Liver (tissue), 9 donors: ENCODE results near the gene MTA3. TPM values are rescaled to one million over a fixed set of nuclear protein-coding genes. Genes with fewer than 3 reads are reported as not detected.

Experiments used
- DNase-seq: peaks from one replicate; pipeline ENCODE4 v3.0.0-alpha.2; 2017; ENCODE audit warnings: low spot score
- H3K27ac ChIP-seq, 2 donors: one replicate each; pipeline ENCODE4 v1.7.0; 2013; ENCODE audit warnings: inconsistent platforms in 2 of 2, low read length in 2 of 2, control low read depth in 1 of 2, low read depth in 1 of 2, mild to moderate bottlenecking in 1 of 2
- H3K27me3 ChIP-seq, 4 donors: one replicate each; pipeline versions ENCODE4 v1.6.1 to v1.7.0; 2013; ENCODE audit warnings: low read length in 3 of 4, inconsistent platforms in 1 of 4, mild to moderate bottlenecking in 1 of 4, moderate library complexity in 1 of 4; ENCODE audit not compliant: control insufficient read depth in 4 of 4, insufficient read depth in 4 of 4
- H3K36me3 ChIP-seq, 4 donors: one replicate each; pipeline versions ENCODE4 v1.6.1 to v1.7.0; 2013; ENCODE audit warnings: low read length in 3 of 4, mild to moderate bottlenecking in 3 of 4, low read depth in 1 of 4, moderate library complexity in 1 of 4; ENCODE audit not compliant: control insufficient read depth in 4 of 4, insufficient read depth in 3 of 4
- H3K4me1 ChIP-seq, 4 donors: one replicate each; pipeline versions ENCODE4 v1.6.1 to v1.7.0; 2013; ENCODE audit warnings: low read length in 3 of 4, mild to moderate bottlenecking in 3 of 4, moderate library complexity in 1 of 4; ENCODE audit not compliant: control insufficient read depth in 4 of 4, insufficient read depth in 4 of 4
- H3K4me3 ChIP-seq, 3 donors: one replicate each; pipeline versions ENCODE4 v1.6.1 to v1.7.0; 2013; ENCODE audit warnings: low read length in 3 of 3, control low read depth in 1 of 3, low read depth in 1 of 3, mild to moderate bottlenecking in 1 of 3
- H3K9ac ChIP-seq, 2 donors: one replicate each; pipeline ENCODE4 v1.7.0; 2013; ENCODE audit warnings: low read length in 2 of 2, mild to moderate bottlenecking in 2 of 2, moderate library complexity in 2 of 2, control low read depth in 1 of 2, low read depth in 1 of 2
- H3K9me3 ChIP-seq, 4 donors: one replicate each; pipeline versions ENCODE4 v1.6.1 to v1.7.0; 2013; ENCODE audit warnings: low read length in 3 of 4; ENCODE audit not compliant: control insufficient read depth in 4 of 4
- EGR1 ChIP-seq, 2 donors: IDR thresholded peaks; 2 replicates each; pipeline ENCODE4 v1.6.1; 2016 to 2018; ENCODE audit warnings: antibody characterized with exemption in 2 of 2, low read depth in 2 of 2
- FOXA1 ChIP-seq: IDR thresholded peaks from 2 replicates; pipeline ENCODE4 v1.6.1; 2016; ENCODE audit warnings: antibody characterized with exemption
- FOXA2 ChIP-seq: IDR thresholded peaks from 2 replicates; pipeline ENCODE4 v1.6.1; 2016; ENCODE audit warnings: antibody characterized with exemption
- GABPA ChIP-seq, 2 donors: IDR thresholded peaks in 1 of 2; conservative IDR thresholded peaks in 1 of 2; 2 replicates each; pipeline ENCODE4 v1.6.1; 2016; ENCODE audit warnings: antibody characterized with exemption in 2 of 2, mild to moderate bottlenecking in 1 of 2, moderate library complexity in 1 of 2
- HNF4A ChIP-seq, 2 donors: conservative IDR thresholded peaks; 2 replicates each; pipeline ENCODE4 v1.6.1; 2016; ENCODE audit warnings: antibody characterized with exemption in 2 of 2, mild to moderate bottlenecking in 2 of 2
- HNF4G ChIP-seq: IDR thresholded peaks from 2 replicates; pipeline ENCODE4 v1.6.1; 2016; ENCODE audit warnings: antibody characterized with exemption
- JUND ChIP-seq, 2 donors: IDR thresholded peaks; 2 replicates each; pipeline ENCODE4 v1.6.1; 2016; ENCODE audit warnings: antibody characterized with exemption in 2 of 2
- NR2F2 ChIP-seq: IDR thresholded peaks from 2 replicates; pipeline ENCODE4 v1.6.1; 2016; ENCODE audit warnings: antibody characterized with exemption
- RAD21 ChIP-seq, 2 donors: IDR thresholded peaks; 2 replicates each; pipeline ENCODE4 v1.6.1; 2016; ENCODE audit warnings: antibody characterized with exemption in 2 of 2, mild to moderate bottlenecking in 2 of 2
- RXRA ChIP-seq, 2 donors: IDR thresholded peaks; 2 replicates each; pipeline ENCODE4 v1.6.1; 2017 to 2018; ENCODE audit warnings: antibody characterized with exemption in 2 of 2, mild to moderate bottlenecking in 1 of 2
- SP1 ChIP-seq: IDR thresholded peaks from 2 replicates; pipeline ENCODE4 v1.6.1; 2018; ENCODE audit warnings: antibody characterized with exemption, mild to moderate bottlenecking
- TAF1 ChIP-seq: conservative IDR thresholded peaks from 2 replicates; pipeline ENCODE4 v1.6.1; 2016; ENCODE audit warnings: antibody characterized with exemption, mild to moderate bottlenecking
- YY1 ChIP-seq: IDR thresholded peaks from 2 replicates; pipeline ENCODE4 v1.6.1; 2016; ENCODE audit warnings: antibody characterized with exemption, mild to moderate bottlenecking
- WGBS: extraction: QIAGEN DNeasy Blood & Tissue Kit; methylation state at CpG from one replicate; pipeline ENCODE4 v1.1.7; 2013; 5-methylcytosine and 5-hydroxymethylcytosine counted together
- polyA plus RNA-seq, 2 donors: library from polyadenylated mRNA; stranded (reverse) in 1 of 2; unstranded in 1 of 2; fragments of 200-250 nt in 1 of 2; fragments of >200 nt in 1 of 2; fragmentation: Nextera tagmentation in 1 of 2; extraction: Ambion mirVana in 1 of 2; gene quantifications; one replicate each; pipeline versions ENCODE4 v1.2.1 to v1.2.3, GENCODE V29; 2013 to 2015
- total RNA-seq, 2 donors: library from RNA; depleted of rRNA; stranded (reverse); fragments of >200 nt; gene quantifications; one replicate each; pipeline ENCODE4 v1.2.3, GENCODE V29; 2014
- TF ChIP-seq, protein P1 (sequence below): IDR thresholded peaks from 2 replicates; pipeline ENCODE4 v1.6.1; 2016; ENCODE audit warnings: antibody characterized with exemption
- TF ChIP-seq, protein P2 (sequence below): IDR thresholded peaks from 2 replicates; pipeline ENCODE4 v1.6.1; 2016; ENCODE audit warnings: antibody characterized with exemption
- TF ChIP-seq, protein P3 (sequence below): IDR thresholded peaks from 2 replicates; pipeline ENCODE4 v1.6.1; 2016; ENCODE audit warnings: antibody characterized with exemption, mild to moderate bottlenecking
- TF ChIP-seq, protein P4 (sequence below): IDR thresholded peaks from 2 replicates; pipeline ENCODE4 v1.6.1; 2016; ENCODE audit warnings: antibody characterized with exemption
- TF ChIP-seq, protein P5 (sequence below): fragments of 150-350 bp; IDR thresholded peaks from 2 replicates; pipeline ENCODE4 v1.5.1; 2017; ENCODE audit warnings: improper control_type of control experiment, low read depth, low read length; ENCODE audit not compliant: missing input control
- donor health status: healthy.
- donor health status: healthy.
- donor health status: healthy.
- donor health status: healthy.
- donor health status: healthy.

The MTA3 gene
- total and polyA plus RNA-seq, 4 donors: 5.5 to 10.3 (median 6.8) TPM

DNA sequence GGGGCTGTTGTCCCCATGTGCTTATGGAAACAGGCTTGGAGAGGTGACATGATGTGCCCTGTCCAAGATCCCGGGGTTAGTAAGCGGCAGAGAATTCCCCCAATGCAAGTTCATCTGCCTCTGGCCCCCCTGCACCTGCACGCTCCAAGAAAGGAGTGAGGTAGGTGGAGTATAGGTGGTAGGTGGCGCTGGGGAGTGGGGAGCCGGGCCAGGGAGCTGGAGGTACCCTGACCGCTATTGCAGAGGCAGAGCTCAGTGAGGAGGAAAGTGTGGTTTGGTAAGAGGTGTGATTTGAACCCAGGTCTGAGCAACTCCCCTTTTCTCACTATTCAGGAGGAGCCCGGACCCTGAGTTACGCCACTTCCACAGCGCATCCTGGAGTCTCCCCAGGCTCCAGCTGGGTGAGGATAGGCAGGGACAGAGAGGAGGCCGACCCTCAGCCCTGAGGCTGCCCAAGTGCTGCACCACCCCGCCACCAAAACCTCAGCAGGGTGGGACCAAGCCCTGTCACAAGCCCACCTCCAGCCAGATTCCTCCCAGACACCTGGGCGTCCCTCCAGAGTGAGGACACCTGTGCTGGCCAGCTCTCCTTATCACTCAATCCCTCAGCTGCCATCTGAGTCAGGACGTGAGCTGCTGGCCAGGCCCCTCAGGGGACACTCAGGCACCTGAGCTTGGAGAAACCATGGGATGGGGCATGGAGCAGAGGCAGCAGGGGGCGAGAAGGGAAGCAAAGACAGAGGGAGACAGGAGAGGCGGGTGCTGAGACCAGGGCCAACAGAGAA lies 218.3 kb downstream of the MTA3 start (continued):
- TF ChIP-seq SP1 (no peak), JUND (IDR thresholded peaks at IDR 0.05) (no peak)

DNA sequence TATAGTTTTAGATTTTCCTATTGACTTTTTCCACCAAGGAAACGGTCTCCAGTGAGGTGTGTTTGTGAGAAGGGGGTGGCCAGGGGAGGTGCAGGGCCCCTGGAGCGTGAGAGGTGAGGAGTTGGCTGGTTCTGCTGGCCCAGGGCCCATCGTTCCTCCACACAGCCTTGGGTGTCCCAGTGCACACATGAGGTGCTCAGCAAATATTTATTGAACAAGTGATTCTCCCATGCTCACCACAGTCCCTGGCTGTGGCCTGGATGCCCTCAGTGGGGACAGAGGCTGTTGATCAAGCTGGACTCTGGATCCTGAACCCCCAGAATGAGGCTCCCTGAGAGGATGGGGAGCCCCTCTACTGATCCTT lies 219.0 kb downstream of the MTA3 start:
- H3K27me3 ChIP-seq: no peaks in the 10 kb centered on the region
- peaks cover 0 to 11% (median 3%) of the 10 kb centered on the region in 4 donors for H3K36me3 ChIP-seq
- peak overlapping the region in 1 of 2 donors; percentile 29 for H3K9ac ChIP-seq
- H3K4me1 ChIP-seq: peaks cover 24 to 85% (median 68%) of the 10 kb centered on the region in 4 donors
- 50% methylated on average over 3 of the region's 3 CpGs for WGBS
- TF ChIP-seq, protein P1, sequence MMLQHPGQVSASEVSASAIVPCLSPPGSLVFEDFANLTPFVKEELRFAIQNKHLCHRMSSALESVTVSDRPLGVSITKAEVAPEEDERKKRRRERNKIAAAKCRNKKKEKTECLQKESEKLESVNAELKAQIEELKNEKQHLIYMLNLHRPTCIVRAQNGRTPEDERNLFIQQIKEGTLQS: no peak
- TF ChIP-seq HNF4G: no peak
- H3K9me3 ChIP-seq: no peaks in the 10 kb centered on the region
- H3K4me3 ChIP-seq: no peak overlapping the region
- peak; percentile 34 for DNase-seq
- peak overlapping the region; percentile 64 to 82 for H3K27ac ChIP-seq

DNA sequence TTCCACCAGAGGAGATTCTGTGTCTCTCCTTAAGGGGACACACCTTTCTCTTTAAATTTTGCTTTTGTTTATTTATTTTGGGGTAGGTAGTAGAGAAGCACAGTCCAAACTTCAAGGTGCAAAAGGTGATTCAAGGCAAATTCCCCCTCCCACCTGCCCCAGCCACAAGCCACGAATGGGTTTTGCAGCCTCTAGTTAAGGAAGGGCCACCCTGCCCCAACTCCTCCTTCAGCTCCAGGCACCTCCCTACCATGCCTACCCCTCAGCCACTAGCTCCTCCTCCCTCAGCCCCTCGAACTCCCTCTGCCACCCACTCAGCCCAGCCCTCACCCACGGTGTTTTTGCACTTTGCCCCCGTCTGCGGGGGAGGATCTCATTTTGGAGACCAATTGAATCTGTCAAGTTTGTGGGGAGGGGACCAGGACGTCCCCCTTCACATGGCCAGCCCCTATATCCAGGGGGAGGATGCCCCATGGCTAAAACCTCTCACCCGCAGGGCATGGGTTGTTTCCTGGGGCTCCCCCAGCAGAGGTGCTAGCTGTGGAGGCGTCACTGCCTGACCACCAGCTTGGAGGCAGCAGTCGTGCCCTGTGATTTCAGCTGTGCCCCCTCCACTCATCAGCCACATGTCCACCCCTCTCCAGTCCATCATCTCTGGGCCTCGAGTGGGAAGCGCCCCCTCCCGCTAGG lies 219.5 kb downstream of the MTA3 start:
- peak overlapping the region; percentile 64 to 82 for H3K27ac ChIP-seq
- DNase-seq: peak; percentile 63

More for the DNA sequence above, 219.5 kb downstream of the MTA3 start:
- peaks cover 24 to 84% (median 68%) of the 10 kb centered on the region in 4 donors for H3K4me1 ChIP-seq
- H3K36me3 ChIP-seq: peaks cover 0 to 7% (median under 1%) of the 10 kb centered on the region in 4 donors
- no peak overlapping the region for H3K4me3 ChIP-seq
- H3K27me3 ChIP-seq: no peaks in the 10 kb centered on the region
- TF ChIP-seq, protein P2, sequence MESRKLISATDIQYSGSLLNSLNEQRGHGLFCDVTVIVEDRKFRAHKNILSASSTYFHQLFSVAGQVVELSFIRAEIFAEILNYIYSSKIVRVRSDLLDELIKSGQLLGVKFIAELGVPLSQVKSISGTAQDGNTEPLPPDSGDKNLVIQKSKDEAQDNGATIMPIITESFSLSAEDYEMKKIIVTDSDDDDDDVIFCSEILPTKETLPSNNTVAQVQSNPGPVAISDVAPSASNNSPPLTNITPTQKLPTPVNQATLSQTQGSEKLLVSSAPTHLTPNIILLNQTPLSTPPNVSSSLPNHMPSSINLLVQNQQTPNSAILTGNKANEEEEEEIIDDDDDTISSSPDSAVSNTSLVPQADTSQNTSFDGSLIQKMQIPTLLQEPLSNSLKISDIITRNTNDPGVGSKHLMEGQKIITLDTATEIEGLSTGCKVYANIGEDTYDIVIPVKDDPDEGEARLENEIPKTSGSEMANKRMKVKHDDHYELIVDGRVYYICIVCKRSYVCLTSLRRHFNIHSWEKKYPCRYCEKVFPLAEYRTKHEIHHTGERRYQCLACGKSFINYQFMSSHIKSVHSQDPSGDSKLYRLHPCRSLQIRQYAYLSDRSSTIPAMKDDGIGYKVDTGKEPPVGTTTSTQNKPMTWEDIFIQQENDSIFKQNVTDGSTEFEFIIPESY: peak; percentile 43
- TF ChIP-seq HNF4G (peak; percentile 90), FOXA1 (peak; percentile 58), SP1 (peak; percentile 96), RAD21 (IDR thresholded peaks at IDR 0.05) (peak in 1 of 2 donors; percentile 6), HNF4A (conservative IDR thresholded peaks at IDR 0.05) (peak; percentile 94 to 99), FOXA2 (no peak), EGR1 (IDR thresholded peaks at IDR 0.05; ENCODE audit: low read depth in 2 of 2) (peak; percentile 98), NR2F2 (no peak), JUND (IDR thresholded peaks at IDR 0.05) (peak; percentile 50 to 64), RXRA (IDR thresholded peaks at IDR 0.05) (peak; percentile 88 to 92), GABPA (IDR thresholded peaks at IDR 0.05 in 1 of 2, conservative IDR thresholded peaks at IDR 0.05 in 1 of 2) (no peak), TAF1 (no peak), YY1 (peak; percentile 47)
- TF ChIP-seq, protein P3, sequence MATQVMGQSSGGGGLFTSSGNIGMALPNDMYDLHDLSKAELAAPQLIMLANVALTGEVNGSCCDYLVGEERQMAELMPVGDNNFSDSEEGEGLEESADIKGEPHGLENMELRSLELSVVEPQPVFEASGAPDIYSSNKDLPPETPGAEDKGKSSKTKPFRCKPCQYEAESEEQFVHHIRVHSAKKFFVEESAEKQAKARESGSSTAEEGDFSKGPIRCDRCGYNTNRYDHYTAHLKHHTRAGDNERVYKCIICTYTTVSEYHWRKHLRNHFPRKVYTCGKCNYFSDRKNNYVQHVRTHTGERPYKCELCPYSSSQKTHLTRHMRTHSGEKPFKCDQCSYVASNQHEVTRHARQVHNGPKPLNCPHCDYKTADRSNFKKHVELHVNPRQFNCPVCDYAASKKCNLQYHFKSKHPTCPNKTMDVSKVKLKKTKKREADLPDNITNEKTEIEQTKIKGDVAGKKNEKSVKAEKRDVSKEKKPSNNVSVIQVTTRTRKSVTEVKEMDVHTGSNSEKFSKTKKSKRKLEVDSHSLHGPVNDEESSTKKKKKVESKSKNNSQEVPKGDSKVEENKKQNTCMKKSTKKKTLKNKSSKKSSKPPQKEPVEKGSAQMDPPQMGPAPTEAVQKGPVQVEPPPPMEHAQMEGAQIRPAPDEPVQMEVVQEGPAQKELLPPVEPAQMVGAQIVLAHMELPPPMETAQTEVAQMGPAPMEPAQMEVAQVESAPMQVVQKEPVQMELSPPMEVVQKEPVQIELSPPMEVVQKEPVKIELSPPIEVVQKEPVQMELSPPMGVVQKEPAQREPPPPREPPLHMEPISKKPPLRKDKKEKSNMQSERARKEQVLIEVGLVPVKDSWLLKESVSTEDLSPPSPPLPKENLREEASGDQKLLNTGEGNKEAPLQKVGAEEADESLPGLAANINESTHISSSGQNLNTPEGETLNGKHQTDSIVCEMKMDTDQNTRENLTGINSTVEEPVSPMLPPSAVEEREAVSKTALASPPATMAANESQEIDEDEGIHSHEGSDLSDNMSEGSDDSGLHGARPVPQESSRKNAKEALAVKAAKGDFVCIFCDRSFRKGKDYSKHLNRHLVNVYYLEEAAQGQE: peak; percentile 48
- TF ChIP-seq, protein P1: peak; percentile 51
- TF ChIP-seq, protein P4, sequence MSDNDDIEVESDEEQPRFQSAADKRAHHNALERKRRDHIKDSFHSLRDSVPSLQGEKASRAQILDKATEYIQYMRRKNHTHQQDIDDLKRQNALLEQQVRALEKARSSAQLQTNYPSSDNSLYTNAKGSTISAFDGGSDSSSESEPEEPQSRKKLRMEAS: peak; percentile 53
- TF ChIP-seq, protein P5, sequence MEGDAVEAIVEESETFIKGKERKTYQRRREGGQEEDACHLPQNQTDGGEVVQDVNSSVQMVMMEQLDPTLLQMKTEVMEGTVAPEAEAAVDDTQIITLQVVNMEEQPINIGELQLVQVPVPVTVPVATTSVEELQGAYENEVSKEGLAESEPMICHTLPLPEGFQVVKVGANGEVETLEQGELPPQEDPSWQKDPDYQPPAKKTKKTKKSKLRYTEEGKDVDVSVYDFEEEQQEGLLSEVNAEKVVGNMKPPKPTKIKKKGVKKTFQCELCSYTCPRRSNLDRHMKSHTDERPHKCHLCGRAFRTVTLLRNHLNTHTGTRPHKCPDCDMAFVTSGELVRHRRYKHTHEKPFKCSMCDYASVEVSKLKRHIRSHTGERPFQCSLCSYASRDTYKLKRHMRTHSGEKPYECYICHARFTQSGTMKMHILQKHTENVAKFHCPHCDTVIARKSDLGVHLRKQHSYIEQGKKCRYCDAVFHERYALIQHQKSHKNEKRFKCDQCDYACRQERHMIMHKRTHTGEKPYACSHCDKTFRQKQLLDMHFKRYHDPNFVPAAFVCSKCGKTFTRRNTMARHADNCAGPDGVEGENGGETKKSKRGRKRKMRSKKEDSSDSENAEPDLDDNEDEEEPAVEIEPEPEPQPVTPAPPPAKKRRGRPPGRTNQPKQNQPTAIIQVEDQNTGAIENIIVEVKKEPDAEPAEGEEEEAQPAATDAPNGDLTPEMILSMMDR: no peak
- peak overlapping the region in 1 of 2 donors; percentile 29 for H3K9ac ChIP-seq
- 31% methylated on average over 12 of the region's 12 CpGs for WGBS
- H3K9me3 ChIP-seq: no peaks in the 10 kb centered on the region
